Sigmoid colon (tissue), 4 donors: ENCODE measurements around the gene PPP4R1.
"Not testable (repeated sequence)": the region's sequence is repeated elsewhere in the genome, so short reads cannot be mapped to it uniquely, and the experiment has no call there.

Experiments
- EP300 ChIP-seq, 4 donors: sonication (generic); formaldehyde crosslinking; IDR thresholded peaks; one replicate each; pipeline ENCODE4 v1.6.1; 2017; ENCODE audit warnings: antibody characterized with exemption in 4 of 4
- POLR2AphosphoS5 ChIP-seq, 4 donors: sonication (generic); formaldehyde crosslinking; IDR thresholded peaks; one replicate each; pipeline ENCODE4 v1.6.1; 2017; ENCODE audit warnings: antibody characterized with exemption in 4 of 4
- TF ChIP-seq, protein P1 (sequence below), 4 experiments: fragments of 450-650 bp in 3 of 4; fragments of 200-600 bp in 1 of 4; IDR thresholded peaks; one replicate each; pipeline ENCODE4 v1.5.1; 2016 to 2019; ENCODE audit warnings: antibody characterized with exemption in 4 of 4, mild to moderate bottlenecking in 3 of 4, moderate library complexity in 2 of 4

- TF ChIP-seq, protein P1, sequence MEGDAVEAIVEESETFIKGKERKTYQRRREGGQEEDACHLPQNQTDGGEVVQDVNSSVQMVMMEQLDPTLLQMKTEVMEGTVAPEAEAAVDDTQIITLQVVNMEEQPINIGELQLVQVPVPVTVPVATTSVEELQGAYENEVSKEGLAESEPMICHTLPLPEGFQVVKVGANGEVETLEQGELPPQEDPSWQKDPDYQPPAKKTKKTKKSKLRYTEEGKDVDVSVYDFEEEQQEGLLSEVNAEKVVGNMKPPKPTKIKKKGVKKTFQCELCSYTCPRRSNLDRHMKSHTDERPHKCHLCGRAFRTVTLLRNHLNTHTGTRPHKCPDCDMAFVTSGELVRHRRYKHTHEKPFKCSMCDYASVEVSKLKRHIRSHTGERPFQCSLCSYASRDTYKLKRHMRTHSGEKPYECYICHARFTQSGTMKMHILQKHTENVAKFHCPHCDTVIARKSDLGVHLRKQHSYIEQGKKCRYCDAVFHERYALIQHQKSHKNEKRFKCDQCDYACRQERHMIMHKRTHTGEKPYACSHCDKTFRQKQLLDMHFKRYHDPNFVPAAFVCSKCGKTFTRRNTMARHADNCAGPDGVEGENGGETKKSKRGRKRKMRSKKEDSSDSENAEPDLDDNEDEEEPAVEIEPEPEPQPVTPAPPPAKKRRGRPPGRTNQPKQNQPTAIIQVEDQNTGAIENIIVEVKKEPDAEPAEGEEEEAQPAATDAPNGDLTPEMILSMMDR (IDR thresholded peaks at IDR 0.05) = not testable (repeated sequence)
- not testable (repeated sequence) for TF ChIP-seq EP300, POLR2AphosphoS5 (IDR thresholded peaks at IDR 0.05)
Observed at GRCh38 chr18:9607111-9607510, 7.2 kb downstream of the PPP4R1 start.
